ENCODE data around the gene ZBTB40.

The ZBTB40 gene

DNA sequence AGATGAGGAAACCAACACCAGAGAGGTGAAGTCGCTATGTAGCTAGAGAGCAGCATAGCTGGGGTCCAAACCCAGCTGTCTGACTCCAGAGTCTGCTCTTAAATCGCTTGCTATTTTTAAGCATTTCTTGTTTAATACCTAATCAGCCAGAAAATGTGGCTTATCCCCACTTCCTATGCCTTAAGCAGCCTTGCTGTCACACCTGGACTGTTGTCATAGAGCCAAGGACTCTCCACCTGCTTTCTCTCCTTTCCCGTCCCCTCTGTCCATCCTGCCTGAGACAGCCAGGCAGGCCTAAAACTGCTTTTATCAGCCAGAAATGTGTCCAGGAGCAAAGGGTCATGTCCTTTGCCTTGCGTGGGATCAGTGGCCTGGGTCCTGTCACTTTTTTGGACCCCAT, 83.3 kb downstream of the ZBTB40 start:
- no peak for DNase-seq

DNA sequence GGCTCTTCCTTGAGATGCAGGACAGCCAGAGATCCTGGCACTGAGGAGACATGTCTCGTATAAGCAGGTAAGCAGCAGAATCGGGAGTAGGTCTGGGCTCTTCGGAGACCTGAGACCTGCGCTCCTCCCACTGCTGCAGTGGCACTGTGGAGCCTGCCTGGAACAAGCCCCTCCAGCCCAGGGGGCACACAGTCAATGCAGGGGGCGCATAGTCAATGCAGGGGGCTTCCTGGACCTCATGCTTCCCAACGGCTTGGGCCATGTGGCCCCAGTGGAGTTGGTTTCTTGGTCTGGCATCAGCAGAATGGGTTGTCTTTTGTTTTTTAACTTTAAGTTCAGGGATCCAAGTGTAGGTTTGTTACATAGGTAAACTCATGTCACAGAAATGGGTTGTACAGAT, 83.7 kb downstream of the ZBTB40 start:
- no peak for DNase-seq

DNA sequence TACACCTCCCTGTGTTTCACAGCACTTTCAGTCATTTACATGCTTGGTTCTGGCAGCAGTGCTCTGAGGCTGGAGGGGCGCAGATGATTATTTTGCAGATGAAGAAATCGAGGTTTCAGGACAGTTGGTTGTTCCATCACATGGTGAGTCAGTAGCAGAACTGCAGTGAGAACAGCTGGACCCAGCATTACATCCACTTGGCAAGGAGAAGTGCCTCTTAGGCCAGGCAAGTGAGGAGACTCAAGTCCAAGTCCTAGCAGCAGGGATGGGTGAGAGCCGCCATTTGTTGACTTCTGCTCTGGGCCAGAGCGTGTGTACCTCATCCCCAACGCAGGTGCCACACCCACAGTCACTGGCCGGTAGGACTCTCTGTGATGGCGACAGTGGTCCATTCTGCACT, 84.9 kb downstream of the ZBTB40 start:
- no peak for DNase-seq

DNA sequence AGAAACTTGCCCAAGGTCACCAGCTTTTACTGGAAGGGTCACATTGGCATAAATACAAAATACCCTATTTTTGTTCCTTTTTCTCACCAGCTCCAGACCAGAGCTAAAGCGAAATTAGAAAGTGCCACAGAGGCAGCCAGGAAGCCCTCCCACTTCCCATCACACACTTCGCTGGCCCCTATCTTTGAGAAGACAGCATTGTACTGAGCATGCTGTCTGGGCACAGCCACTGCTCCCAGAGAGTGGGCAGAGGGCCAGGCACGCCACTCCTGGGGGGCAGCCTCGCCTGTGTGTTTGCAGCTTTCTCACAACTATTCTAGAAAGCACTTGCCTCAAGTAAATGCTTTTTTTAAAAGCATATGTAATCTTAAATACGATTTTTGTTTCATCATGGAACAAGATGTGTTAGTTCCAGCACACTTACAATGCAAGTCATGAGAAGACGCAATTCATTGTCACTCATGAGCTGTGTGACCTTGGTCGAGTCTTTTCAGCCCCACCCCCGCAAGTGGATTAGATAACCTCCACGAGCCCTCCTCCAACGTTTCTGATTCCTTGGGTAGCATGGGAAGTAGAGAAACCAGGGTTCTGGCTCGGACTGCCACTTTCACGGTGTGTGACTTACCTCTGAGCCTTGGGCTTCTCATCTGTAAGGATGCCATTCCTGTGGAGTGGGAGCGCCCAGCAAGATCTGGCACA, 85.9 kb downstream of the ZBTB40 start:
- no peak for DNase-seq

DNA sequence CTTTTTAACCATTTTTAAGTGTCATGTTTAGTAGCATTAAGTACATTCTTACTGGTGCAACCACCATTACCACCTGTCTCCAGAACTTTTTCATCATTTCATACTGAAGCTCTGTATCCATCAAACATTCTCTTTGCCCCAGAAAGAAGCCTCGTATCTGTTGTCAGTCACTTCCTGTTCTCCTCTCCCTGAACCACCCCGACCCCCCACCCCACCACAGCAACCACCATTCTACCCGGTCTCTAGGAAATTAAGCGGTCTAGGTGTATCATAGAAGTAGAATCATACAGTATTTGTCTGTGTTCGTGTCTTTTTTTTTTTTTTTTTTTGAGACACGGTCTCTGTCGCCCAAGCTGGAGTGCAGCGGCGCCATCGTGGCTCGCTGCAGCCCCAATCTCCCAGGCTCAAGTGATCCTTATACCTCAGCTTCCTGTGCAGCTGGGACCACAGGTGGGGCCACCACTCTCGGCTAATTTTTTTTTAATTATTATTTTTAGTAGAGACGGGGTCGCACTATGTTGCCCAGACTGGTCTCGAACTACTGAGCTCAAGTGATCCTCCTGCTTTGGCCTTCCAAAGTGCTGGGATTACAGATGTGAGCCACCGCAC, 88.0 kb downstream of the ZBTB40 start:
- no peak for DNase-seq

GRCh38 chr1:22540337-22540736, 88.7 kb downstream of the ZBTB40 start:
- no peak for DNase-seq

DNA sequence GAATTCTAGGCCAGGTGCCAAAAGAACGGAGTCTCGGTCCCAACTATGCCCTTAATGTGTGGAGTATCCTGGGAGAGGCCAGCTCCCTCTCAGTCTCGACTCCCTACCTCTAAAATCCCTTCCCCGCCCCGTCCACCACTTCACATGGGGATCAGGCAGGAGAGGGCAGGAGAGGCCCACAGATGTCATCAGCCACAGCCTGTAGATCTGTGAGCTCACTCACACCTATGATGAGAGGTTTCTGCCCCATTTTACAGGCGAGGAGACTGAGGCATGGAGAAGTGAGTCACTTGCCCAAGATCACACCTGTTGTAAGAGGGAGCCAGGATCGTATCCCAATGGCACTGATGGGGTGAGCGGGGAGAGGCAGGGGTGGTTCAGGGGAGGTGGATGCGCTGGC, 91.2 kb downstream of the ZBTB40 start:
- DNase-seq = no peak

DNA sequence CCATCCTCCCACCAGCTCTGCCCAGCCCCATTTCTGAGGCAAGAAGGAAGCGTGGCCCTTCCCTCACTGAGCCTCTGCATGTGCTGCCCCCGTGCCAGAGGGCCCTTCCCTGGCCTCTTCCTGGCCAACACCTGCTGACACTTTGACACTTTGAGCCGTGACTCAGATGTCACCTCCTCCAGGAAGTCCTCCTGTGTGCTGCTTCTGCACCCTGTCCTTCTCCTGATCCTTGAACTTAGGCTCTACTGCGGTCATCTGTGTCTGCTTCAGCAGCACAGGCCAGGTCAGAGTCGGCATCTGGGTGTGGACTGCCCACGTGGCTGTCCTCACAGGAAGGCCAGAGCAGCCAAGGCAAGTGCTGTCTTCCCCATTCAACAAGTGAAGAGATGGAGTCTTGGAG, 92.0 kb downstream of the ZBTB40 start:
- no peak for DNase-seq

DNA sequence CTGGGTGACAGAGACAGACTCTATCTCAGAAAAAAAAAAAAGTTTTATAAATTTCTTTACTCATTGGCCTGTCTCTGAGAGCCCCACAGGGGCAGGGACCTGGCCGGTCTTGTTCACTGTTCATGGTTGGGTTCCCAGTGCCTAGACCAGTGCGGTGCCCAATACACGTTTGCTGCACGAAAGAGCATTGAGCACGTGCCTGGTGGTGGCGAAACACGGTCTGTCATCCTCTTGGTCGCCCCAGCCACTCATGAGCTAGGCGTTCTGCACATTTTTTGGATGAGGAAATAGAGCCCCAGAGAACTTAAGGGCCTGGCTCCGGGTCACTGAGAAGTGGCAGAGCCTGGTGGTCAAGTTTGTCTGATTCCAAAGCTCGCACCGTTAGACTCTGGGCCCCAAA, 93.0 kb downstream of the ZBTB40 start:
- no peak for DNase-seq

DNA sequence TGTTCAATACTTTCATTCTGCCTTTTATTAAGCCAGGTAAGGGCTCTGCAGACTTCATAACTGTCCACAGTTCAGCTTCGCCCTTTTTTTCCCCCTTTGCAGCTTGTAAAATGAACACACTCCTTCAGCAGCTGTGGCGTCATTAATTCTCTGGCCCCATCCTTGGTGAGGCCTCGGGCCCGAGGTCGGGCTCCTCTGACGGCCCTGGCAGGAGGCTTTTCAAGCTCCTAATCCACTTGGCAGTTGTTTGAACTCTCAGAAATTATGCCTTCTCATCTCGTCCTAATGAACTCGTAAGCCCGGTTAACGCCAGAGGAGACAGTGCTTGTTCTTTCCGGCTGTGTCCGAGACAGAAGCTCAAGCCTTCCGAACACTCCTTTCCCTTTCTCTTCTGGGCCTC, 93.5 kb downstream of the ZBTB40 start:
- no peak for DNase-seq

- DNase-seq = no peak
Measured at GRCh38 chr1:22547186-22547817, 95.7 kb downstream of the ZBTB40 start.

DNA sequence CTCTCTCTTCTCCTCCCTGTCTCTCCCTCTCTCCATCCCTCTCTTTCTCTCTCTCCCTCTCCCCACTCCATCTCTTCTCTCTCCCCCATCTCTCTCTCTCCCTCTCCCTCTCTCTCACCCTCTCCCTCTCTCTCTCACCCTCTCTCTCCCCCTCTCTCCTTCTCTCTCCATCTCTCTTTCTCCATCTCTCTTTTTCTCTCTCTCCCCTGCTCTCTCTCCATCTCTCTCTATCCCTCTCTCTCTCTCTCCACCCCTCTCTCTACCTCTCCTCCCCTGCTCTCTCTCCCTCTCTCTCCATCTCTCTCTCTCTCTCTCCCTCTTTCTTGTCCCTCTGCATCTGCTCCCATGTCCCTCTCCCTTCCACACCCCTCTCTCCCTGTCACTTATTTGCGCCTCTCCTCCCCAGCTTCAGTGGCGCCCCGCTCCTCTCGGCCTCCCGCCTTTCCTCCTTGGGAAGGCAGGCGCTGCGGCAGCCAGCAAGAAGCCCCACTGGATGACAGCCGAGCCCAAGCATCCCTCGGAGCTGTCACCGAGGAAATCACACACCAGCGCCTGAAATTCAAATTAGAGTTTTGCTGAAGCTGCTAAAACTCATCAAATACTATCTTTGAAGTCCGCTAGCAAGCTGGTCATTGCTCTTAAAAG, 96.3 kb downstream of the ZBTB40 start:
- no peak for DNase-seq

GRCh38 chr1:22550021-22550420, 98.4 kb downstream of the ZBTB40 start:
- no peak for DNase-seq

GRCh38 chr1:22551591-22551990, 99.9 kb downstream of the ZBTB40 start:
- no peak for DNase-seq

- DNase-seq = no peak
Measured at GRCh38 chr1:22552021-22552420, 100.4 kb downstream of the ZBTB40 start.

DNA sequence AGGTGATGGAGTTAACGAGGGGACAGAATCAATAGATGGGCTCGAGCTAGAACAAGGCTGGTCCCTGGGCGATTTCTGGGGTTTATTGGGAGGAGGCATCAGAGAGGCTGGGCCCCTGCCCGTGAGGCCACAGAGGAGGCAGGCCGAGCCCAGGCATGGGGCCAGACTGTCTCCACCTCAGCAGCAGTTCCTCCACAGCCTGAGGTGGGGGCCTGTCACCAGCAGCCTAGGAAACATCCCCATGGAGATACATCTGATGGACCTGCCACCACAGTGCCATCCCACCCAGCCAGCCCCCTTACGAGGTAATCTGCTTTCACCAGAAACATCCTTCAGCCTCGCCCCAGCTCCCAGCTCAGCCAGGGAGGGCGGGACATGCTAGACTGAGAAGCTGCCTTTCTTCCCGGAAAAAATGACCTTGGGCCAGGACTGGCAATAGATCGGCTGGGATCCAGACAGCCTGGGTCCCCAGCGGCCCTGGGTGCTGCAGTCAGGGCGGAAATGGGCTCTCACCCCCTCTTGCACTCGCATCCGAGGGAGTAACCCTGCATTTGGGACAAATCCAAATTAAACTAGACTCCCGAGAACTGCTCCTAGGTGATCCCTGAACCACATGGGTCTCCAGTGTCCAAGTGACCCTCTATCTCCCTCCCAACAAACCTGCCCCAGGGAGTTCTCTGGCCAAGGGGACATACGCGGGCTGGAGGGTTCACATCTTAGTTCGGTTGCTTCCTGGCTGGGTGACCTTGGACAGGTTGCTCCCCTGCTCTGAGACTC, 101.6 kb downstream of the ZBTB40 start:
- DNase-seq = no peak

DNA sequence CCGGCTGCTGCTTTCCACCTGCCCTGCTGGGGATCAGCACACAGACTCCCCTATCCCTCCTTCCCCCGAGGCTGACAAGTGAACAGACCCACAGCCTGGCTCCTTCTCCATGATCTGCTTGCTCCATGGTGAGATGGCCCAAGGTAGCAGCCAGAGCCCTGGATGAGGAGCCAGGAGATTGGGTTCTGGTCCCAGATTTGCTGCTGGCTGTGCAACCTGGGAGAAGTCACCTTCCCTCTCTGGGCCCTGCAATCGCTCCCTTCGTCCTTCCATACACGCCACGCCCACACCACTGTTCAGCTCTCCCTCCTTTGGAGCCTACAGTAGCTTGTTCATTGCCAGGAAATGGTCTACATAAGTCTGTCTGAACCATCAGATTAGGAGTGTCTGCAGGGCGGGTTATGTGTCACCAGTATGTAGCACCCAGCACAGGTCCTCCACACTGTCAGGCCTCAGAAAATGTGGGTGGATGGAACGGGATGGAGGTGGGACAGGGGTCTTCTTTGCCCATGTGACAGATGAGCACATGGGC, 102.4 kb downstream of the ZBTB40 start:
- no peak for DNase-seq

DNA sequence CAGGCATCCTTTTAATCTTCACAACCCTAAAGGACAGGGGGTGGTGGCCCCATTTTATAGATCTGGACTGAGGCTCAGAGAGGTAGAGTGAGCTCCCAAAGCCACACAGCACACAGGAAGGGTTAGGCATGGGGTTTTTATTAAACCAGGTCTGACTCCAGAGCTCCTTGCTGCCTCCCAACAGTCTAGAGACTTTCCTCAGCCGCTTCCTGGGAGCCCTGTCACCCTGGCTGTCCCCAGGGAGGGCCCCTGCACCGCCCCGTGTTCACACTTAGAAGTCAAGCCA, 103.7 kb downstream of the ZBTB40 start:
- no peak for DNase-seq

- DNase-seq = no peak
Measured at GRCh38 chr1:22556391-22557104, 104.9 kb downstream of the ZBTB40 start.

GRCh38 chr1:22557341-22557950, 105.8 kb downstream of the ZBTB40 start:
- no peak for DNase-seq

DNA sequence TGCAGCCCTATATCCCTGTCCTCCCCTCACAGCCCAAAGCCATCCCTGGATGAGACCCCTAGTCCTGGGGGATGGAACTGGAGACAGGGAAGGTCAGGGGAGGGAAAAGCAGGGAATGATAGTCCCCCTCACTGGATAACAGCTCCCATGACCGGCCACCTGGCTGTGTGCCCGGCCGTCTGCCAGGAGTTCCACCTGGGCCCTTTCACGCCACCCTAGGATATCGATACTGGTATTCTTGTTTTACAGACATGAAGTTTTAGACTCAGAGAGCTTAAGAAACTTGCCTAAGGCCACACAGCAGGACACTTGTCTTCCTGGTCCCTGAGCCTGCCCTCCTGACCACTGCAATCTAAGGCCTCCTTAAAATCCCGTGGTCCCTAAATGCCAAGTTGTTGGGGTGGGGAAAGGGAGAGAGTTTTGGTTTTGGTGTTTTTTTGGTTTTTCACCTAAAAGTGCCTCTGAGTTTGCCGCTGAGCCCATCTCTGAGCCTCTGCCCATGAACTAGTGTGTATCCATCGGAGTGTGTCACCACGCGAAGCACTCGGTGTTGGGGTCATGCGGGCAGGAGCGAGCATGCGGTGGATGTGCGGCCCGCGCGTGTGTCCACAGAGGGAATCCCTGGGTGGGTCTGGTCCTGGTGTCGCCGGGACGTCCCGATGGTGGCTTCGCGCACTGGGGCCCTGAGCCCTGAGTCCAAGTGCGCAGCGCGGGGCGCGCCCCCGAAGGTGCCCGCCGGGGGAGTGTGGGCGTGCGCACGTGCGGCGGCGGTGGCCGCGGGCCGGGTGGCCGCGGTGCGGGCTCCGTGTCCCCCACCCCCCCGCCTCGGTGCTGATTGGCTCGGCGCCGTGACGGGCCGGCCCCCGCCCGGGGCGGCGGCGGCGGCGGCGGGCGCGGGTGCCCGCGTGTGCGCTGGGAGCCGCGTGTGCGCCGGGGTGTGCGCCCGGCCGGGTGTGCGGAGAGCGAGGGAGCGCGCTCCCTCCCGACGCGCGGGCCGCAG, 111.2 kb downstream of the ZBTB40 start, which contains the start of gene EPHA8:
Gene EPHA8 (plus strand): TSS at position 906 of the 1,000 bp plus-strand sequence. CDS start 147 bp downstream, outside the sequence.
- DNase-seq = no peak

All from activated CD4-positive, alpha-beta T cell treated with anti-CD3 and anti-CD28 coated beads for 48 hours (primary cell).